Fibroblast of lung (primary cell): ENCODE measurements around the gene POLR2B. TPM values are rescaled to one million over a fixed set of nuclear protein-coding genes. Genes with fewer than 3 reads are reported as not detected.

ENCODE experiments used
- DNase-seq, 2 donors: peaks; one replicate each; pipeline versions ENCODE4 v3.0.0 to v3.0.0-alpha.2; 2010; ENCODE audit warnings: low read depth in 2 of 2
- H2AFZ ChIP-seq: 2 replicates; pipeline ENCODE4 v1.5.1; 2012; ENCODE audit warnings: low read length, control low read depth, inconsistent platforms
- H3K27ac ChIP-seq: 2 replicates; pipeline ENCODE4 v1.5.1; 2011; ENCODE audit warnings: low read length, control low read depth; ENCODE audit not compliant: insufficient read depth
- H3K27me3 ChIP-seq: 2 replicates; pipeline ENCODE4 v1.5.1; 2011; ENCODE audit warnings: mild to moderate bottlenecking, low read length; ENCODE audit not compliant: control insufficient read depth, insufficient read depth
- H3K36me3 ChIP-seq: 2 replicates; pipeline ENCODE4 v1.5.1; 2011; ENCODE audit warnings: low read length; ENCODE audit not compliant: control insufficient read depth, insufficient read depth
- H3K4me1 ChIP-seq: 2 replicates; pipeline ENCODE4 v1.5.1; 2011; ENCODE audit warnings: low read length; ENCODE audit not compliant: control insufficient read depth, insufficient read depth; ENCODE audit errors: extremely low read depth
- H3K4me2 ChIP-seq: 2 replicates; pipeline ENCODE4 v1.5.1; 2011; ENCODE audit warnings: low read length, control low read depth; ENCODE audit not compliant: insufficient read depth; ENCODE audit errors: extremely low read depth
- H3K4me3 ChIP-seq, 4 experiments: fragments of 200-600 bp in 1 of 4; sonication (generic) in 1 of 4; replicated peaks in 1 of 4; 2 replicates each; pipeline ENCODE4 v1.5.1; 2011 to 2016; ENCODE audit warnings: low read length in 4 of 4, low read depth in 3 of 4, mild to moderate bottlenecking in 3 of 4, control low read depth in 2 of 4, inconsistent platforms in 1 of 4, mixed read lengths in 1 of 4; ENCODE audit not compliant: insufficient read depth in 1 of 4; ENCODE audit errors: control extremely low read depth in 1 of 4
- H3K79me2 ChIP-seq: 2 replicates; pipeline ENCODE4 v1.5.1; 2012; ENCODE audit warnings: mild to moderate bottlenecking, low read length, inconsistent platforms; ENCODE audit not compliant: control insufficient read depth, insufficient read depth
- H3K9ac ChIP-seq: 2 replicates; pipeline ENCODE4 v1.5.1; 2011; ENCODE audit warnings: mild to moderate bottlenecking, low read length, control low read depth; ENCODE audit not compliant: insufficient read depth
- H3K9me3 ChIP-seq: 2 replicates; pipeline ENCODE4 v1.5.1; 2012; ENCODE audit warnings: low read depth, low read length; ENCODE audit not compliant: control insufficient read depth, insufficient read depth
- H4K20me1 ChIP-seq: 2 replicates; pipeline ENCODE4 v1.5.1; 2011; ENCODE audit warnings: low read length; ENCODE audit not compliant: control insufficient read depth, insufficient read depth; ENCODE audit errors: extremely low read depth
- CTCF ChIP-seq, 2 donors: IDR thresholded peaks in 1 of 2; conservative IDR thresholded peaks in 1 of 2; 1 replicate in 1 of 2; 2 replicates in 1 of 2; pipeline ENCODE4 v1.5.1; 2011 to 2012; ENCODE audit warnings: low read length in 2 of 2, control low read depth in 1 of 2, inconsistent platforms in 1 of 2, low read depth in 1 of 2, mild to moderate bottlenecking in 1 of 2
- EZH2 ChIP-seq: IDR thresholded peaks from 2 replicates; pipeline ENCODE4 v1.5.1; 2012; ENCODE audit warnings: low read length, control low read depth, mild to moderate bottlenecking; ENCODE audit errors: missing control alignments
- polyA plus RNA-seq, 2 donors: library from polyadenylated mRNA; depleted of rRNA in 1 of 2; stranded (reverse) in 1 of 2; unstranded in 1 of 2; fragments of >200 nt; gene quantifications; 2 replicates each; pipeline ENCODE4 v1.2.1, GENCODE V29; 2011 to 2012; ENCODE audit warnings: missing spikeins in 1 of 2
- total RNA-seq: library from RNA; depleted of rRNA; stranded (reverse); fragments of >200 nt; gene quantifications from 2 replicates; pipeline ENCODE4 v1.2.1, GENCODE V29; 2014

POLR2B gene
- total and polyA plus RNA-seq, 2 donors (not counting 1 experiment from before 2014, with no cell fraction given), result 104 to 105 TPM

DNA sequence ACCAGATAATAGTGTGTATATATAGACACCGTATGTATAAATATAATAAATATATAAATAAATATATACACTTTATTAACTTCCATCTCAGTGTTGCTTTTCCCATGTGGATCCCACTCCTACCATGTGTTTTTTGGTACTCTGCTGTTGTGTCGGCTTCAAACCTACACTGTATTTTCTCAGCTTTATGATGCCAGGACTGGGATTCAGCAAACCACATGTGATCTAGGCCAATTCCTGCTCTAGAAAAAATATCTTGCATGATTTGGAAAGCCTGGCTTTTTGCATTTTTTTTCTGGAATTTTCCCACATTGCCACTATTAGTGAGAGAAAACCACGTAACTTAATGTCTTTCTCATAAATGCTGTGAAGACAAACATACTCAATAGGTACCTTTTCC, 55.8 kb downstream of the POLR2B start:
- Histone ChIP-seq H3K27ac (no peak overlapping the region), H3K9ac (no peak overlapping the region), H3K79me2 (no peaks in the 10 kb centered on the region), H3K4me2 (no peak overlapping the region), H3K9me3 (no peaks in the 10 kb centered on the region), H3K27me3 (no peaks in the 10 kb centered on the region), H3K4me1 (peaks cover 2% of the 10 kb centered on the region), H3K4me3 (no peak overlapping the region), H2AFZ (no peak overlapping the region), H4K20me1 (no peaks in the 10 kb centered on the region), H3K36me3 (peaks cover 2% of the 10 kb centered on the region)
- no peak for TF ChIP-seq EZH2
- no peak for TF ChIP-seq CTCF (conservative IDR thresholded peaks at IDR 0.05 in 1 of 2, IDR thresholded peaks at IDR 0.05 in 1 of 2; ENCODE audit: low read depth in 1 of 2, low read length in 2 of 2)
- no peak for DNase-seq

DNA sequence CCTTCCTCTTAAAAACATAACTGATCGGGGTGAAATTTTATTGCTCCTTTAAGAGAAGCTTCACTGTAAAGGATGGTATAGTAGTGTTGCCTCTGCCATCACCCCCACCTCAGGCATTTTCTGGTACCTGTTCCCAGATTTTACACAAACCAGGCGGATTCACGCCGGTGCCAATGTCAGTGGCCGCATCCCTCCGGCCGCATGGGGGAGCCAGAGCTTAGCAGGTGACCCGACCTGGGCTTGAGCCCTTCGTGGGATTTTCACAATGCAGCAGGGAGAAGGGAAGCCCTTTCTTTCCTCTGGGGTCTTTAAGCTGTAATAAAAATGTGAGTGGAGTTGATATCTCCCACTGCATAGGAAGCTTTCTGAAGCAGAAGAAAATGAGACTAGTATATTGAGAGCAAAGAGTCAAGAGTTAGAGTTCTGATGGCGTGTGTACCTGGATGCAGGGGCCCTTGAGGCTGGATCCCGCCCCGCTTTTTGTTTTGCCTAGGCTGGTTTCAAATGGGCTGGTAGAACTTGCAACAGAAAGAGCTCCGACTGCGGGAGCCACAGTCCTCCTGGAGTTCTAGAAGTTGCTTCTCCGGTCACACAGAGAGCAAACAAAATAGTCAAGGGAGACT, 59.4 kb downstream of the POLR2B start:
- Histone ChIP-seq H4K20me1 (no peaks in the 10 kb centered on the region), H3K79me2 (no peaks in the 10 kb centered on the region), H2AFZ (no peak overlapping the region), H3K9ac (no peak overlapping the region), H3K9me3 (no peaks in the 10 kb centered on the region), H3K27ac (no peak overlapping the region), H3K4me3 (no peak overlapping the region), H3K4me2 (no peak overlapping the region), H3K27me3 (no peaks in the 10 kb centered on the region), H3K4me1 (peaks cover 6% of the 10 kb centered on the region), H3K36me3 (peaks cover 2% of the 10 kb centered on the region)
- peak in 1 of 2 donors; percentile 53 for DNase-seq
- TF ChIP-seq EZH2 (no peak), CTCF (conservative IDR thresholded peaks at IDR 0.05 in 1 of 2, IDR thresholded peaks at IDR 0.05 in 1 of 2; ENCODE audit: low read depth in 1 of 2, low read length in 2 of 2) (peak; percentile 92 to 95)

GRCh38 chr4:57039345-57039744, 60.6 kb downstream of the POLR2B start:
- H3K27me3 ChIP-seq, result no peaks in the 10 kb centered on the region
- no peak overlapping the region for H2AFZ ChIP-seq
- H3K4me3 ChIP-seq, result no peak overlapping the region
- H3K36me3 ChIP-seq, result no peaks in the 10 kb centered on the region
- no peak for DNase-seq
- H3K4me1 ChIP-seq, result peaks cover 15% of the 10 kb centered on the region
- no peak overlapping the region for H3K9ac ChIP-seq
- H3K79me2 ChIP-seq, result no peaks in the 10 kb centered on the region
- no peak overlapping the region for H3K4me2 ChIP-seq
- no peaks in the 10 kb centered on the region for H3K9me3 ChIP-seq
- TF ChIP-seq EZH2 (no peak), CTCF (conservative IDR thresholded peaks at IDR 0.05 in 1 of 2, IDR thresholded peaks at IDR 0.05 in 1 of 2; ENCODE audit: low read depth in 1 of 2, low read length in 2 of 2) (no peak)
- H4K20me1 ChIP-seq, result no peaks in the 10 kb centered on the region
- H3K27ac ChIP-seq, result no peak overlapping the region
